ENCODE data around the gene BLACAT1. TPM values are rescaled to one million over a fixed set of nuclear protein-coding genes. Genes with fewer than 3 reads are reported as not detected.

BLACAT1 gene
- total RNA-seq, 3 donors from 2014 or later, result 0.66 to 1.5 TPM; not detected in 1

- TF ChIP-seq, protein P1, sequence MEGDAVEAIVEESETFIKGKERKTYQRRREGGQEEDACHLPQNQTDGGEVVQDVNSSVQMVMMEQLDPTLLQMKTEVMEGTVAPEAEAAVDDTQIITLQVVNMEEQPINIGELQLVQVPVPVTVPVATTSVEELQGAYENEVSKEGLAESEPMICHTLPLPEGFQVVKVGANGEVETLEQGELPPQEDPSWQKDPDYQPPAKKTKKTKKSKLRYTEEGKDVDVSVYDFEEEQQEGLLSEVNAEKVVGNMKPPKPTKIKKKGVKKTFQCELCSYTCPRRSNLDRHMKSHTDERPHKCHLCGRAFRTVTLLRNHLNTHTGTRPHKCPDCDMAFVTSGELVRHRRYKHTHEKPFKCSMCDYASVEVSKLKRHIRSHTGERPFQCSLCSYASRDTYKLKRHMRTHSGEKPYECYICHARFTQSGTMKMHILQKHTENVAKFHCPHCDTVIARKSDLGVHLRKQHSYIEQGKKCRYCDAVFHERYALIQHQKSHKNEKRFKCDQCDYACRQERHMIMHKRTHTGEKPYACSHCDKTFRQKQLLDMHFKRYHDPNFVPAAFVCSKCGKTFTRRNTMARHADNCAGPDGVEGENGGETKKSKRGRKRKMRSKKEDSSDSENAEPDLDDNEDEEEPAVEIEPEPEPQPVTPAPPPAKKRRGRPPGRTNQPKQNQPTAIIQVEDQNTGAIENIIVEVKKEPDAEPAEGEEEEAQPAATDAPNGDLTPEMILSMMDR (IDR thresholded peaks at IDR 0.05), result no peak
- TF ChIP-seq POLR2AphosphoS5 (IDR thresholded peaks at IDR 0.05) (no peak), POLR2A (IDR thresholded peaks at IDR 0.05) (no peak)
- H3K27ac ChIP-seq, result peak overlapping the region; percentile 77 to 89
- intact Hi-C loops (cut with DNase I; ENCODE audit: low total_unique reads), result no loop called here
- H3K9me3 ChIP-seq, result no peaks in the 10 kb centered on the region
- H3K4me1 ChIP-seq, result peaks cover 0 to 8% of the 10 kb centered on the region in 2 donors
- H3K36me3 ChIP-seq, result no peaks in the 10 kb centered on the region
- H3K27me3 ChIP-seq, result peaks cover under 1 to 40% of the 10 kb centered on the region in 2 donors
- H3K4me3 ChIP-seq, result peak overlapping the region in 2 of 3 donors; percentile 29 to 44
- DNase-seq (ENCODE audit: low spot score in 2 of 2), result no peak
Observed at GRCh38 chr1:205450448-205450847, 5.4 kb downstream of the BLACAT1 start.

- H3K4me1 ChIP-seq, result peaks cover 0 to 8% of the 10 kb centered on the region in 2 donors
- H3K36me3 ChIP-seq, result no peaks in the 10 kb centered on the region
- peak overlapping the region; percentile 77 to 89 for H3K27ac ChIP-seq
- TF ChIP-seq, protein P1 (IDR thresholded peaks at IDR 0.05), result no peak
- TF ChIP-seq POLR2AphosphoS5 (IDR thresholded peaks at IDR 0.05), result no peak
- no peak for TF ChIP-seq POLR2A (IDR thresholded peaks at IDR 0.05)
- no peaks in the 10 kb centered on the region for H3K9me3 ChIP-seq
- DNase-seq (ENCODE audit: low spot score in 2 of 2), result peak in 1 of 2 donors; percentile 87
- H3K4me3 ChIP-seq, result peak overlapping the region in 2 of 3 donors; percentile 29 to 44
- peaks cover 0 to 35% of the 10 kb centered on the region in 2 donors for H3K27me3 ChIP-seq
- intact Hi-C loops (cut with DNase I; ENCODE audit: low total_unique reads), result no loop called here
Observed at GRCh38 chr1:205449750-205450443, 5.9 kb downstream of the BLACAT1 start.

- intact Hi-C loops (cut with DNase I; ENCODE audit: low total_unique reads), result no loop called here
- Histone ChIP-seq H3K9me3 (no peaks in the 10 kb centered on the region), H3K36me3 (no peaks in the 10 kb centered on the region), H3K4me3 (peak overlapping the region in 2 of 3 donors; percentile 29 to 44), H3K27ac (peak overlapping the region; percentile 77 to 89), H3K4me1 (peaks cover 0 to 8% of the 10 kb centered on the region in 2 donors), H3K27me3 (peaks cover 0 to 29% of the 10 kb centered on the region in 2 donors)
- TF ChIP-seq POLR2AphosphoS5 (IDR thresholded peaks at IDR 0.05), result no peak
- TF ChIP-seq POLR2A (IDR thresholded peaks at IDR 0.05), result no peak
- TF ChIP-seq, protein P1 (IDR thresholded peaks at IDR 0.05), result no peak
- DNase-seq (ENCODE audit: low spot score in 2 of 2), result no peak
Observed at GRCh38 chr1:205449254-205449749, 6.5 kb downstream of the BLACAT1 start.

- H3K27ac ChIP-seq, result peak overlapping the region; percentile 77 to 89
- peak overlapping the region in 2 of 3 donors; percentile 29 to 44 for H3K4me3 ChIP-seq
- no peak for TF ChIP-seq POLR2AphosphoS5 (IDR thresholded peaks at IDR 0.05)
- no peak for TF ChIP-seq POLR2A (IDR thresholded peaks at IDR 0.05)
- TF ChIP-seq, protein P1 (IDR thresholded peaks at IDR 0.05), result no peak
- H3K9me3 ChIP-seq, result no peaks in the 10 kb centered on the region
- no peaks in the 10 kb centered on the region for H3K36me3 ChIP-seq
- H3K27me3 ChIP-seq, result peaks cover 0 to 23% of the 10 kb centered on the region in 2 donors
- peaks cover 0 to 8% of the 10 kb centered on the region in 2 donors for H3K4me1 ChIP-seq
- DNase-seq (ENCODE audit: low spot score in 2 of 2), result no peak
- intact Hi-C loops (cut with DNase I; ENCODE audit: low total_unique reads), result no loop called here
Observed at GRCh38 chr1:205448540-205449253, 7.1 kb downstream of the BLACAT1 start.
